GM18870 (cell line): ENCODE results near the gene NEK8.
"Not testable (repeated sequence)": the region's sequence is repeated elsewhere in the genome, so short reads cannot be mapped to it uniquely, and the experiment has no call there.

Experiments used
- ATAC-seq: cut with Tn5 transposase; IDR thresholded peaks from one replicate; pipeline ENCODE4 v1.9.1; 2021; ENCODE audit warnings: moderate library complexity; ENCODE audit not compliant: unreplicated experiment

Gene NEK8

DNA sequence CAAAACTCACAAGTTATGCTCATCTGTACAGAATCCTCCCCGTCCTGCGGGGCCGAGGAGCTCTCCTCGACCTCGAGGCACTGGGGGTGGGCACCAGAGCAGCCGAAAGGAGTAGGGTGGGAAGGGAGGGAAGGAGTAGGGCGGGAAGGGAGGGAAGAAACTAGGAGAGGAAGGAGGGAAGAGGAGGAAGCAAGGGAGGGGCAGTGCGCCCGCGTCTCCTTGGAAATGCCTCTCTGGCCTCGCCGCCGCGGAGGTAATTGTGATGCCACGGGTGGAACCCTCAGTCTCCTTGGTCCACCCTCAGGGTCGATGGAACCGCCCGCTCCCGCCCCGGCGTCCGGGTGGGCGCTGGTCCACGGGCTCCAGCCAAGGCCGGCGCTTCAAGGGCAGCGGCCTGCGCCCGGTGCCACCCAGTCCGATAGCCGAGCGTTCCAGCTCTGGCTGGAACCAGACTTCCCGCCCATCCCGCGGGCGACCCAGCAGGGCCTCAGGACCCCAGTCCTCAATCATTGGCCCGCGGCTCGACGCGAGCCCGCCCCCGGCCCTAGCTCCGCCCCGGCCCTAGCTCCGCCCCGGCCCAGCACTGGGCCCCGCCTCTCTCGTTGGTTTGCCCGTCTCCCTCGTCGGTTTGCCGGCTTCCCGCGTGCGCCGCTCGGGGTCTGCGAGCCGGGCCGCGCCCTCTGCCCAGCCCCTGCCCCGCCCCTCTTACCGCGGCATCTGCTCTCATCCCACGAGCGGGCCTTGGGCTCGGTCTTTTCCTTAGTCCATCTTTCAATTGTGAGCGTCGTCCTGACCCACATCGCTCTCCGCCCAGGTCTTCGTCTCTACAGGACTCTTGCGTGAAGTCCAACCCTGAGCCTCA, 17.5 kb upstream of the NEK8 start:
- peak; percentile 46 for ATAC-seq

DNA sequence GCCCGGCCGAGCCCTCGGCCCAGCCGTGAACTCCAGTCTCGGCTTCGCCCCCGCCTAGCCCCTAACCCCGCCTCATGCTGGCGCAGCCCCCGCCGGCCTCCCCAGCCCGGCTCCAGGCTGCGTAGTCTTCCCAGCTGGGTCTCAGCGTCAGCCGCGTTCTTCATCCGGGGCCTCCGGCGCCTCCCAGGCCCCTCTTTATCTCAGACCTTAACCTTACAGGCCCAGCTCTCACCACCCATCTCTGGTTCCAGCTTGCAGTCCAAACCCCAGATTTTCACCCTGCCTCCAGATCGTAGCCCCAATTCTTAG, 16.9 kb upstream of the NEK8 start, which contains the start of gene PROCA1:
Gene PROCA1, minus strand, starts transcription at position 166 of the 309 bp plus-strand sequence. CDS start 228 bp downstream, outside the sequence.
- ATAC-seq, result no peak

DNA sequence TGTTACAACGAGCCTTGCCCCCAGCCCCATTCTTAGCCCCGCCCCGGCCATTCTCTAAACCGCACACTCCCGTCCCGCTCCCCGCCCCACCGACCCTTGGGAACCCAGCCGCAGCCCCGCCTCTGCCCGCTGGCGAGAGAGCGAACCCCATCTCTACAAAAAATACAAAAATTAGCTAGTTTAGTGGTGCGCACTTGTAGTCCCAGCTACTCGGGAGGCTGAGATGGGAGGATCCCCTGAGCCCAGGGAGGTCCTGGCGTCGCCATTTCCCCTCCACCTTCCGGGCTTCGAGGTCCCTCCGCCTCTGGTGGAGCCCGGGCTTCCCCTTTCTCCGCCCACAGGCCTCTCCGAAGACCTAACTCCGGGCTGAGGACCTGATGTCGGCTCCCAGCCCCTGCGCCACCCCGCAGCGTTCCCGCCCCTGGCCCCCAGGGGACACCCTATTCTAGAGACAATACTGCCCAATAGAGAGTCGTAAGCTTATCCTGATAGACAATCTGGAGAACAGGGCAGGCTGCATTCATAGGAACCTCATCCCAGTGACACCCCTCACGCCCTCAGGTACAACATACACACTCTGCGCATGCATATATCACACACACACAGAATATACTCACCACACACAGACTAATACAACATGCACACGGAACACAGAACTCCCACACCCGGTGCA, 16.4 kb upstream of the NEK8 start:
- ATAC-seq, result no peak

- no peak for ATAC-seq
Observed at GRCh38 chr17:28712705-28713415, 15.7 kb upstream of the NEK8 start.

GRCh38 chr17:28714281-28714680, 14.3 kb upstream of the NEK8 start:
- no peak for ATAC-seq

DNA sequence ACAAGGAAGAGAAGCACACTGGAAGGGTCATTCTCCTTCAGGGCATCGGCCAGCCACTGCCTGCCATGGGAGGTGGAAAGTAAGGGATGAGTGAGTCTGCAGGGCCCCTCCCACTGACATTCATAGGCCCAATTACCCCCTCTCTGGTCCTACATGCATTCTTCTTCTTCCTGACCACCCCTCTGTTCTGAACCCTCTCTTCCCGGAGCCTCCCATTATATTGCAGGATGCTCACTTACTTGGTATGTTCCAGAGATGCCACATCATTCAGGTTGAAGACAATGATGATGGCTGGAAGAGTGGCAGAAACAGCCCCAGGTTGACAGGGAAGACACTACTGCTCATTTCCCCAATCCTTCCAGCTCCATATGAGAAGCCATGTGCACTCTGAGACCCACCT, 13.4 kb upstream of the NEK8 start:
- no peak for ATAC-seq

- ATAC-seq, result no peak
Observed at GRCh38 chr17:28716740-28717577, 11.6 kb upstream of the NEK8 start.

DNA sequence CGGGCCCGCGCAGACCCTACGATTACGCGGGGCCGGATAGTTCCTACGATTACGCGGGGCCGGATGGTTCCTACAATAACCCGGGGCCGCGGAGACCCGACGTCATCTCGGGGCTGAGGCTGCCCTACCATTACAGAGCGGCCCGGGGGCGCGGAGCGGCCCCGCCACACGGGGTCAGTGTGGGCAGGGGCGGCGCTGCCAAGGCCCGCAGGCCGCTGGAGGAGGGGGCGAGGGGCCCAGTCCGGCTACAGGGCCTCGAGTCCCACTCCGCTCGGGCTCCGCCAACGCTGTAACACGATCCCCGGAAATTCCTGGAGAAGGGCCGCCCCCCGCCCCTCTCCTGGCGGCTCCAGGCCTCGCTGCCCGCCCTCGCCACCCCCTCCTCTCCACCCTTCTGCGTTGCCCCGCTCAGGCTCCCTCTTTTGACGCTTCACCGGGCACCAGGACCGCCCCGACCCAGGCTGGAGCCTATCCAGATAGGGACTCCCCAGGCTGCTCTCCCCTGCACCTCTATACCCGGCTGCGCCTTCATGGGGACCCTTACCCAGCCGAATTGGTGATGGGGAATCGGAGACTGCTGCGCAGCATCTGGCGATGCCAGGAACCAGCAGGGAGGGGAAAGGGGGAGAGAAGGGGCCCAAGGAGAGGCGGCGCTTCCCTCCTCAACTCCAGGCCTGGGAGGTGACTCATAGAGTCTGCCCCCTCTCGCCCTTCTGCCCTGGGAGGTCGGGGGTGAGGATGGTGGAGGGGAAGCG, 10.8 kb upstream of the NEK8 start, which contains the start of gene RAB34:
Gene RAB34, minus strand, starts transcription at position 291 of the 755 bp plus-strand sequence. CDS start 602 bp downstream, outside the sequence.
- ATAC-seq, result no peak

DNA sequence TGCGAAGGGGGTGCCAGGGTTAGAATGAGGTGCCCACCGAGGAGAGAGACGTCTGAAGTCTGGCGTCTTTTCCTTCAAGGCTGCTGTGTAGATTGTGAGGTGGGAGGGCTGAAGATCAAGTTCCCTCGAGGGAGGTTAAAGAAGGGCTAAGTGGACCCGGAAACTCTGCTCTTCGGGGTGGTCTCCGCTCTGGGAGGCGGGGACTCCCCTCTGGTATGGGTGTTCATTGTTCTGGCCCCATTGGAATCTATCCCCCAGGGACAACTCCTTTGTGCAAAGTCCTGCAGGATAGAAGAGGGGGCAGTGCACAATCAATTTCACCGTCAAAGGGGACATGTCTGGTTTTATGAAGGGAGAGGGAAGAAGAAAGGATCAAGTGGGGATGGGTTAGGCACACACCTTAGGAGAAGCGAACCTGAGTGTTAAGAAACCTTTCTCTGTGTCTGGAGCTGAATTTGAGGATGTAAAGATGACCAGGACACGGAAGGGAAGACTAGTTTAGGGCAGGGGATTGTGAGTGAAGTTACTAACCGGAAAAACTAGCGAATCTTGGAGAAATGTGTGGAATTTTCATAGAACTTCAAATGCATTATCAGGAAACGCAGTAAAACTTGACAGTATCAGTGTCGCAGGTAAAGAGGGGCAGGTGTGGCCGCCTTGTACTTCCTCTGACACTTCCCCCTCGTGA, 10.1 kb upstream of the NEK8 start:
- ATAC-seq, result no peak

DNA sequence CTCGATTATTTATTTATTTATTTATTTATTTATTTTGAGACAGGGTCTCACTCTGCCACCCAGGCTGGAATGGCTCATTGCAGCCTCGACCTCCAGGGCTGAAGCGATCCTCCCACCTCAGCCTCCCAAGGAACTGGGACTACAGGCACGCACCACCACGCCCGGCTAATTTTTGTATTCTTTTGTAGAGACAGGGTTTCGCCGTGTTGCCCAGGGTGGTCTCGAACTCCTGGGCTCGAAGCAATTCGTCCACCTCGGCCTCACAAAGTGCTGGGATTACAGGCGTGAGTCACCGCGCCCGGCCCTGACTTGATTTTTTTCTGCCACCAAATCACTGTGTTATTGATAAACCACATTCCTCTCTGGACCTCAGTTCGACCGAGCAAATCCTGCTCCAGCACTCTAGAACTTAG, 9.6 kb upstream of the NEK8 start:
- no peak for ATAC-seq

GRCh38 chr17:28720247-28720996, 8.2 kb upstream of the NEK8 start:
- ATAC-seq, result no peak

GRCh38 chr17:28720997-28721329, 7.6 kb upstream of the NEK8 start:
- ATAC-seq, result not testable (repeated sequence)

DNA sequence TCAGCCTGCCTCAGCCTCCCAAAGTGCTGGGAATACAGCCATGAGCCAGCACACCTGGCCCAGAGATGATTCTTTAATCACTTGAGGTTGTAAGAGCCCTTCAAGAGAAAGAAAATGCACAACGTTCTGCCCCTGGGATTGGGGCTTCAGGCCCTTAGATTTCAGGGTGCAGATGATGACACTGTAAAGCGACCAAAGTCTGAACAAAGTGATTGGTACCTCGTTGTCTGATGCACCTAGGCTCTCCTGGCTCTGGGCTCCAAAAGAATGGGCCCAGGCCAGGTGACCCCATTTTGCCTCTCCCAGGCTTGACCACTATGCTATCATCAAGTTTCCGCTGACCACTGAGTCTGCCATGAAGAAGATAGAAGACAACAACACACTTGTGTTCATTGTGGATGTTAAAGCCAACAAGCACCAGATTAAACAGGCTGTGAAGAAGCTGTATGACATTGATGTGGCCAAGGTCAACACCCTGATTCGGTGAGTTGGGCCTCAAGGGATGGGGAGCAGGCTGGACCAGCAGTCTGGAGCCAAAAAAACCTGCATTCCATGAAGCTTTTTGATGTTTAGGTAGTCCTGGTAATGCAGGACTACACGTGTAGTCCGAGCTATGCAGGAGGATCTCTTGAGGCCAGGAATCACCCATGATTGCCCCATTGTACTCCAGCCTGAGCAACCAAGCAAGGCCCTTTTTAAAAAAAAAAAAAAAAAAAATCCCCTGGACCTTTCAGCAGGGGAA, 6.0 kb upstream of the NEK8 start:
- ATAC-seq, result no peak

GRCh38 chr17:28723159-28723835, 5.3 kb upstream of the NEK8 start:
- no peak for ATAC-seq

DNA sequence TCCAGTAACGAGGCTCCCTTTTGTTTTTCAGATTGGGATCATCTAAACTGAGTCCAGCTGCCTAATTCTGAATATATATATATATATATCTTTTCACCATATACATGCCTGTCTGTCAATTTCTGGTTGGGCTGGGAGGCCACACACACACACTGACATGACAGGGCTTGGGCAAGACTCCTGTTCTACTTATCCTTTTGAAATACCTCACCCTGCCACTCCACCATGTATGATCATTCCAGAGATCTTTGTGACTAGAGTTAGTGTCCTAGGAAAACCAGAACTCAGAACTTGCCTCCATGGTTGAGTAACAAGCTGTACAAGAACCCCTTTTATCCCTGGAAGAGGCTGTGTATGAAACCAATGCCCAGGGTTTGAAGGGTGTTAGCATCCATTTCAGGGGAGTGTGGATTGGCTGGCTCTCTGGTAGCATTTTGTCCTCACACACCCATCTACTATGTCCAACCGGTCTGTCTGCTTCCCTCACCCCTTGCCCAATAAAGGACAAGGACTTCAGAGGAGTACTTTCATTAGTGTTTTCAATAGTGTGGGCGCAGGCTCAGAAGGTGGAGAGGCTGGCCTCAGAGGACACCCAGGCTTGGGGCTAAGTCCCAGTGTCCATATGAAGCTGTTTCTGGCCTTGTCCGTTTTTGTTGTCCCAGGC, 4.6 kb upstream of the NEK8 start:
- not testable (repeated sequence) for ATAC-seq

- ATAC-seq, result no peak
Observed at GRCh38 chr17:28724500-28725165, 4.0 kb upstream of the NEK8 start.
